Large intestine (tissue), 12 donors: ENCODE results near the gene OLA1. TPM values are rescaled to one million over a fixed set of nuclear protein-coding genes. Genes with fewer than 3 reads are reported as not detected.
A peak's percentile ranks its signal among the peaks of the same experiment; 100 is the strongest.
"Not testable (repeated sequence)": the region's sequence is repeated elsewhere in the genome, so short reads cannot be mapped to it uniquely, and the experiment has no call there.

Experiments
- DNase-seq, 2 donors: peaks; one replicate each; pipeline versions ENCODE4 v3.0.0 to v3.0.0-alpha.2; 2013
- H3K27ac ChIP-seq: one replicate; pipeline ENCODE4 v1.5.1; 2013; ENCODE audit warnings: low read length
- H3K27me3 ChIP-seq: 2 replicates; pipeline ENCODE4 v1.6.1; 2013; ENCODE audit warnings: low read length; ENCODE audit not compliant: control insufficient read depth, insufficient read depth
- H3K36me3 ChIP-seq: 2 replicates; pipeline ENCODE4 v1.6.1; 2013; ENCODE audit warnings: low read length; ENCODE audit not compliant: control insufficient read depth, insufficient read depth
- H3K4me1 ChIP-seq: one replicate; pipeline ENCODE4 v1.6.1; 2013; ENCODE audit warnings: low read length; ENCODE audit not compliant: control insufficient read depth, insufficient read depth
- H3K4me3 ChIP-seq: one replicate; pipeline ENCODE4 v1.5.1; 2013; ENCODE audit warnings: low read length
- H3K9me3 ChIP-seq: one replicate; pipeline ENCODE4 v1.6.1; 2013; ENCODE audit warnings: mild to moderate bottlenecking, low read depth, low read length, moderate library complexity; ENCODE audit not compliant: control insufficient read depth
- WGBS: methylation state at CpG from one replicate; pipeline ENCODE4 v1.1.5; 2013; ENCODE audit warnings: low lambda C conversion rate; ENCODE audit not compliant: insufficient coverage; 5-methylcytosine and 5-hydroxymethylcytosine counted together
- long read RNA-seq, 11 donors: transcript quantifications; one replicate each; lab custom pipeline, GENCODE V29; 2026
- polyA plus RNA-seq: library from polyadenylated mRNA; unstranded; fragments of 120-200 nt; gene quantifications from one replicate; pipeline ENCODE4 v1.2.1, GENCODE V29; 2013

Gene OLA1
- 150 TPM for polyA plus RNA-seq
- long read RNA-seq, donor 1, full-length matches to known transcripts: 24 of 44 reads
- long read RNA-seq, donor 1, partial matches to known transcripts: 20 of 44 reads
- long read RNA-seq, donor 1, other reads (novel, unspliced or antisense): 0 of 44 reads
- long read RNA-seq, donor 2, full-length matches to known transcripts: 56 of 105 reads
- long read RNA-seq, donor 2, partial matches to known transcripts: 49 of 105 reads
- long read RNA-seq, donor 2, other reads (novel, unspliced or antisense): 0 of 105 reads
- long read RNA-seq, donor 3: 0 reads
- long read RNA-seq, donor 4, full-length matches to known transcripts: 6 of 6 reads
- long read RNA-seq, donor 4, partial matches to known transcripts: 0 of 6 reads
- long read RNA-seq, donor 4, other reads (novel, unspliced or antisense): 0 of 6 reads
- long read RNA-seq, donor 5, full-length matches to known transcripts: 18 of 43 reads
- long read RNA-seq, donor 5, partial matches to known transcripts: 25 of 43 reads
- long read RNA-seq, donor 5, other reads (novel, unspliced or antisense): 0 of 43 reads
- long read RNA-seq, donor 6, full-length matches to known transcripts: 52 of 67 reads
- long read RNA-seq, donor 6, partial matches to known transcripts: 15 of 67 reads
- long read RNA-seq, donor 6, other reads (novel, unspliced or antisense): 0 of 67 reads
- long read RNA-seq, donor 7, full-length matches to known transcripts: 15 of 20 reads
- long read RNA-seq, donor 7, partial matches to known transcripts: 5 of 20 reads
- long read RNA-seq, donor 7, other reads (novel, unspliced or antisense): 0 of 20 reads
- long read RNA-seq, donor 8, full-length matches to known transcripts: 58 of 80 reads
- long read RNA-seq, donor 8, partial matches to known transcripts: 22 of 80 reads
- long read RNA-seq, donor 8, other reads (novel, unspliced or antisense): 0 of 80 reads
- long read RNA-seq, donor 9, full-length matches to known transcripts: 66 of 144 reads
- long read RNA-seq, donor 9, partial matches to known transcripts: 78 of 144 reads
- long read RNA-seq, donor 9, other reads (novel, unspliced or antisense): 0 of 144 reads
- long read RNA-seq, donor 10, full-length matches to known transcripts: 68 of 98 reads
- long read RNA-seq, donor 10, partial matches to known transcripts: 30 of 98 reads
- long read RNA-seq, donor 10, other reads (novel, unspliced or antisense): 0 of 98 reads
- long read RNA-seq, donor 11, full-length matches to known transcripts: 34 of 51 reads
- long read RNA-seq, donor 11, partial matches to known transcripts: 17 of 51 reads
- long read RNA-seq, donor 11, other reads (novel, unspliced or antisense): 0 of 51 reads

DNA sequence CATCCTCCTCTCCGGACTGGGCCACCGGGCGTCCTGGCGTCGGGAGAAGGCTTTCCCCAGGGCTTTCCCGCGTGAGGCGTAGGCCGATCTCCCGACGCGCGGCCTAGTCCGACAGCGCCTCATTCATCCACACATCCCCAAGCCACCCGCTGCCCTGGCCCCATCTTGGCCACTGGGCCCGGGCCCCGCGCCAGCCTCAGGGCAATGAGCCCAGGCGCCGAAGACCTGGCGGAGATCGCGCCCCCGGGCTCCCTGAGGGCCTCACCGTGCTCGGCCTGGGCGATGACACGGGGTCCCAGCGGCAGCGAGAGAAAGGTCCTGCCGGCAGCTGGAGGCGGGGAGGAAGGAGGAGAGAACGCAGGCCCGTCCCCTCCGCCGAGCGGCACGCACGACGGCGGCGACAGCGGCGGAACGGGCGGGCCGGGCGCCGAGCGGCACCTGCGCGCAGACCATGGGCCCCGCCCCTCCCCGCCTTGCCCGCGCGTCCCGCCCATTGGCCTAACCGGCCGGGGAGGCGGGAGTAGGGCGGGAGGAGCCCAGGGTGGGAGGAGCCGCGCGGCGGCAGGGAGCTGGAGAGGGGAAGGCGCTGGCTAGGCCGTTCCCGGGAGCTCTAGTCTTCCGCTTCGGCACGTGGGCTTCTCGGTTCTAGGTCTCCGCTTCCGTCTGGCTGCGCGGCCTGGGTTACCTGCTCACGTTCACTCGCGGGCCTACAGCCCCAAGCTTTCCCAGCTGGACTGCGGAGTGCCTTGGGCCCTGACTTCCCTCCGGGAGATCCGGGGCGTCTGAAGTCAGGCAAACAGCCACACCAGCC lies at the start of gene OLA1:
Gene OLA1, minus strand, starts transcription at position 346 of the 811 bp plus-strand sequence. CDS start 1,717 bp downstream, outside the sequence.
- H3K36me3 ChIP-seq: peaks cover 5% of the 10 kb centered on the region
- no peaks in the 10 kb centered on the region for H3K9me3 ChIP-seq
- no peaks in the 10 kb centered on the region for H3K27me3 ChIP-seq
- DNase-seq: peak; percentile 95 to 98
- peak within 1 kb of the TSS; percentile 91 for H3K27ac ChIP-seq
- peak within 1 kb of the TSS; percentile 89 for H3K4me3 ChIP-seq
- peaks cover 5% of the 10 kb centered on the region for H3K4me1 ChIP-seq
- no CpG with 5 or more reads among the region's 85 CpGs for WGBS

GRCh38 chr2:174292908-174293307 lies 44.6 kb upstream of the OLA1 start:
- Histone ChIP-seq H3K27ac (no peak overlapping the region), H3K27me3 (peaks cover 4% of the 10 kb centered on the region), H3K4me1 (no peaks in the 10 kb centered on the region), H3K36me3 (no peaks in the 10 kb centered on the region), H3K9me3 (no peaks in the 10 kb centered on the region), H3K4me3 (no peak overlapping the region)
- DNase-seq: no peak
- 100% methylated on average over 1 of the region's 1 CpG for WGBS

- no CpG with 5 or more reads among the region's 2 CpGs for WGBS
- no peak for DNase-seq
Observed at GRCh38 chr2:174286172-174286571, 37.8 kb upstream of the OLA1 start.

GRCh38 chr2:174282441-174282840 lies 34.1 kb upstream of the OLA1 start:
- no peaks in the 10 kb centered on the region for H3K9me3 ChIP-seq
- H3K4me3 ChIP-seq: no peak overlapping the region
- DNase-seq: no peak
- H3K27me3 ChIP-seq: peaks cover 8% of the 10 kb centered on the region
- no peaks in the 10 kb centered on the region for H3K4me1 ChIP-seq
- H3K36me3 ChIP-seq: no peaks in the 10 kb centered on the region
- no peak overlapping the region for H3K27ac ChIP-seq
- WGBS: no CpG with 5 or more reads among the region's 2 CpGs

More at GRCh38 chr2:174286172-174286571, 37.8 kb upstream of the OLA1 start:
- H3K4me1 ChIP-seq: no peaks in the 10 kb centered on the region
- H3K36me3 ChIP-seq: no peaks in the 10 kb centered on the region
- peaks cover 12% of the 10 kb centered on the region for H3K27me3 ChIP-seq
- H3K9me3 ChIP-seq: no peaks in the 10 kb centered on the region
- H3K27ac ChIP-seq: no peak overlapping the region
- no peak overlapping the region for H3K4me3 ChIP-seq

DNA sequence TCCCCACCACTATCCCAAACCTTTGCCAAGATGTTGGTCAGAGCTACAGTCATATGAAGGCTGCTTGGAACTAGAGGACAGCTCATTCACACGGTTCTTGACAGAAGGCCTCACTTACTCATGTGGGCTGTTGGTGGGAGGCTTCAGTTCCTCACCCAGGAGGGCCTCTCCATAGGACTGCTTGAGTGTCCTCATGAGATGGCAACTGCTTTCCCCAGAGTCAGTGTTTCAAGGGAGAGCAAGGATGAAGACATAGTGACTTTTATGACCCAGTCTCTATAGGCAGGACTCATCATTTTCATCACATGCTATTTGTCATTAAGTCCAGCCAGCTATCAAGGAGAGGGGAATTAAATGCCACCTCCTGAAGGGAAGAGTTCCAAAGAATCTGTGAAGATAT lies 33.4 kb upstream of the OLA1 start:
- Histone ChIP-seq H3K27me3 (peaks cover 5% of the 10 kb centered on the region), H3K9me3 (no peaks in the 10 kb centered on the region), H3K36me3 (no peaks in the 10 kb centered on the region), H3K4me3 (no peak overlapping the region), H3K27ac (no peak overlapping the region), H3K4me1 (no peaks in the 10 kb centered on the region)
- no peak for DNase-seq
- no CpG with 5 or more reads among the region's 1 CpG for WGBS

DNA sequence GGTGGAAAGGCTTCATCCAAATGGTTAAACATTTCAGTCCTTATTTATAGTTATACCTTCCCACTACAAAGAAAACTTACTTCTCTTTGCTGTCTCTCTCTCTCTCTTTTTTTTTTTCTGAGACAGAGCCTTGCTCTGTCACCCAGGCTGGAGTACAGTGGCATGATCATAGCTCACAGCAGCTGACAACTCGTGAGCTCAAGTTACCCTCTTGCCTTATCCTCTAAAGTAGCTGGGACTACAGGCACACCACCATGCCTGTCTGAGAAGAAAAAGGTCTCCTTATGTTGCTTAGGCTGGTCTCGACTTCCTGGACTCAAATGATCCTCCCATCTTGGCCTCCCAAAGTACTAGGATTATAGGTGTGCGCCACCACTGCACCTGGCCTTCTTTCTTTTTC lies 32.3 kb upstream of the OLA1 start:
- H3K9me3 ChIP-seq: no peaks in the 10 kb centered on the region
- no CpG with 5 or more reads among the region's 3 CpGs for WGBS
- no peak for DNase-seq

DNA sequence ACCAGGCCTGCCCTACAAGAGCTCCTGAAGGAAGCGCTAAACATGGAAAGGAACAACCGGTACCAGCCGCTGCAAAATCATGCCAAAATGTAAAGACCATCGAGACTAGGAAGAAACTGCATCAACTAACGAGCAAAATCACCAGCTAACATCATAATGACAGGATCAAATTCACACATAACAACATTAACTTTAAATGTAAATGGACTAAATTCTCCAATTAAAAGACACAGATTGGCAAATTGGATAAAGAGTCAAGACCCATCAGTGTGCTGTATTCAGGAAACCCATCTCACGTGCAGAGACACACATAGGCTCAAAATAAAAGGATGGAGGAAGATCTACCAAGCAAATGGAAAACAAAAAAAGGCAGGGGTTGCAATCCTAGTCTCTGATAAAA lies 21.9 kb upstream of the OLA1 start:
- WGBS: no CpG with 5 or more reads among the region's 6 CpGs
- H3K4me3 ChIP-seq: not testable (repeated sequence)

More for the DNA sequence above, 32.3 kb upstream of the OLA1 start:
- Histone ChIP-seq H3K27me3 (peaks cover 5% of the 10 kb centered on the region), H3K27ac (no peak overlapping the region), H3K4me3 (no peak overlapping the region), H3K4me1 (no peaks in the 10 kb centered on the region), H3K36me3 (no peaks in the 10 kb centered on the region)

GRCh38 chr2:174266288-174266687 lies 18.0 kb upstream of the OLA1 start:
- DNase-seq: no peak
- Histone ChIP-seq H3K4me3 (no peak overlapping the region), H3K36me3 (no peaks in the 10 kb centered on the region), H3K27me3 (peaks cover 9% of the 10 kb centered on the region), H3K9me3 (no peaks in the 10 kb centered on the region), H3K27ac (no peak overlapping the region), H3K4me1 (no peaks in the 10 kb centered on the region)
- no CpG with 5 or more reads among the region's 5 CpGs for WGBS

More for the DNA sequence above, 21.9 kb upstream of the OLA1 start:
- H3K27me3 ChIP-seq, H3K4me1 ChIP-seq, DNase-seq, H3K27ac ChIP-seq, H3K36me3 ChIP-seq, H3K9me3 ChIP-seq: not testable (repeated sequence)

DNA sequence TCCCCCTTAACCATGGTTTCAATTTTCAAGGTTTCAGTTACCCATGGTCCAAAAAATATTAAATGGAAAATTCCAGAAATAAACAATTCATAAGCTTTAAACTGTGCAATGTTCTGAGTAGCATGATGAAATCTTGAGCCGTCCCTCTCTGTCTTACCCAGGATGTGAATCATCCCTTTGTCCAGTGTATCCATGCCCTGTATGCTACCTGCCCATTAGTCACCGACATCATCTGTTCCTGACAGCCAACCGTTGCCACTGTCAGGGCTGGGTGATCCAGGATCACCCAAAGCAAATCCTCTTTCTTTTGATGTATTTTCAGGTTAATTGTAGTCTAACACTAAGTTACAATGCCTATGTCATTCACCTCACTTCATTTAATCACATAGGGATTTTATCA lies 15.7 kb upstream of the OLA1 start:
- H3K27me3 ChIP-seq: peaks cover 9% of the 10 kb centered on the region
- no peak overlapping the region for H3K27ac ChIP-seq
- H3K36me3 ChIP-seq: no peaks in the 10 kb centered on the region
- H3K9me3 ChIP-seq: no peaks in the 10 kb centered on the region
- 100% methylated on average over 1 of the region's 3 CpGs for WGBS
- no peak for DNase-seq
- H3K4me3 ChIP-seq: no peak overlapping the region
- H3K4me1 ChIP-seq: no peaks in the 10 kb centered on the region
